ENCODE measurements around the gene MYH7B.

Gene MYH7B

GRCh38 chr20:34990661-34991214 lies 35.1 kb downstream of the MYH7B start:
- TF ChIP-seq Cebpa-rat (IDR thresholded peaks at IDR 0.05): no peak
- no peak overlapping the region for H3K4me3 ChIP-seq
- no peak overlapping the region for H3K9ac ChIP-seq
- no peaks in the 10 kb centered on the region for H3K27me3 ChIP-seq
- H3K4me2 ChIP-seq: no peak overlapping the region
- H3K36me3 ChIP-seq: peaks cover 0 to 29% (median 18%) of the 10 kb centered on the region in 11 experiments; a peak in 17 of 22 replicates
- no peaks in the 10 kb centered on the region for H3K4me1 ChIP-seq
- H4K20me1 ChIP-seq: peaks cover 0 to 55% (median 0%) of the 10 kb centered on the region in 11 experiments; a peak in 9 of 22 replicates
- H3K27ac ChIP-seq: no peak overlapping the region
- no peaks in the 10 kb centered on the region for H3K9me3 ChIP-seq (replicated peaks in 1 of 11)

- H4K20me1 ChIP-seq: peaks cover 0 to 69% (median 8%) of the 10 kb centered on the region in 11 experiments; a peak in 12 of 22 replicates
- H3K4me2 ChIP-seq: no peak overlapping the region
- no peaks in the 10 kb centered on the region for H3K4me1 ChIP-seq
- H3K36me3 ChIP-seq: peaks cover 14 to 51% (median 34%) of the 10 kb centered on the region in 11 experiments; a peak in 21 of 22 replicates
- TF ChIP-seq Cebpa-rat (IDR thresholded peaks at IDR 0.05): no peak
- H3K27me3 ChIP-seq: no peaks in the 10 kb centered on the region
- H3K9me3 ChIP-seq (replicated peaks in 1 of 11): no peaks in the 10 kb centered on the region
- H3K27ac ChIP-seq: no peak overlapping the region
- H3K9ac ChIP-seq: no peak overlapping the region
- H3K4me3 ChIP-seq: no peak overlapping the region
Measured at GRCh38 chr20:34992751-34993417, 37.2 kb downstream of the MYH7B start.

GRCh38 chr20:34993941-34994508 lies 38.4 kb downstream of the MYH7B start:
- H3K27me3 ChIP-seq: no peaks in the 10 kb centered on the region
- H3K36me3 ChIP-seq: peaks cover 25 to 62% (median 46%) of the 10 kb centered on the region in 11 experiments
- H4K20me1 ChIP-seq: peaks cover 0 to 74% (median 18%) of the 10 kb centered on the region in 11 experiments; a peak in 13 of 22 replicates
- no peaks in the 10 kb centered on the region for H3K4me1 ChIP-seq
- H3K9ac ChIP-seq: no peak overlapping the region
- H3K9me3 ChIP-seq (replicated peaks in 1 of 11): no peaks in the 10 kb centered on the region
- H3K4me3 ChIP-seq: no peak overlapping the region
- no peak for TF ChIP-seq Cebpa-rat (IDR thresholded peaks at IDR 0.05)
- no peak overlapping the region for H3K4me2 ChIP-seq
- no peak overlapping the region for H3K27ac ChIP-seq

- no peak overlapping the region for H3K9ac ChIP-seq
- H3K4me3 ChIP-seq: no peak overlapping the region
- H3K4me1 ChIP-seq: no peaks in the 10 kb centered on the region
- no peaks in the 10 kb centered on the region for H3K27me3 ChIP-seq
- peaks cover 30 to 68% (median 52%) of the 10 kb centered on the region in 11 experiments for H3K36me3 ChIP-seq
- no peak overlapping the region for H3K27ac ChIP-seq
- TF ChIP-seq Cebpa-rat (IDR thresholded peaks at IDR 0.05): no peak
- H4K20me1 ChIP-seq: peaks cover 0 to 80% (median 23%) of the 10 kb centered on the region in 11 experiments; a peak in 13 of 22 replicates
- H3K4me2 ChIP-seq: no peak overlapping the region
- H3K9me3 ChIP-seq (replicated peaks in 1 of 11): no peaks in the 10 kb centered on the region
Measured at GRCh38 chr20:34994509-34995131, 39.0 kb downstream of the MYH7B start.

GRCh38 chr20:34995192-34995591 lies 39.5 kb downstream of the MYH7B start:
- H3K27ac ChIP-seq: no peak overlapping the region
- peaks cover 3 to 85% (median 25%) of the 10 kb centered on the region in 11 experiments; a peak in 16 of 22 replicates for H4K20me1 ChIP-seq
- TF ChIP-seq Cebpa-rat (IDR thresholded peaks at IDR 0.05): no peak
- no peaks in the 10 kb centered on the region for H3K9me3 ChIP-seq (replicated peaks in 1 of 11)
- H3K4me1 ChIP-seq: no peaks in the 10 kb centered on the region
- H3K4me2 ChIP-seq: no peak overlapping the region
- H3K27me3 ChIP-seq: no peaks in the 10 kb centered on the region
- H3K4me3 ChIP-seq: no peak overlapping the region
- peaks cover 35 to 74% (median 57%) of the 10 kb centered on the region in 11 experiments for H3K36me3 ChIP-seq
- no peak overlapping the region for H3K9ac ChIP-seq

GRCh38 chr20:34995696-34996095 lies 40.0 kb downstream of the MYH7B start:
- Histone ChIP-seq H4K20me1 (peaks cover 8 to 85% (median 30%) of the 10 kb centered on the region in 11 experiments; a peak in 17 of 22 replicates), H3K4me1 (no peaks in the 10 kb centered on the region), H3K9ac (no peak overlapping the region), H3K36me3 (peaks cover 40 to 79% (median 63%) of the 10 kb centered on the region in 11 experiments), H3K4me2 (no peak overlapping the region), H3K4me3 (no peak overlapping the region), H3K27me3 (no peaks in the 10 kb centered on the region), H3K9me3 (replicated peaks in 1 of 11) (no peaks in the 10 kb centered on the region), H3K27ac (no peak overlapping the region)
- TF ChIP-seq Cebpa-rat (IDR thresholded peaks at IDR 0.05): no peak

- no peak overlapping the region for H3K9ac ChIP-seq
Measured at GRCh38 chr20:34996243-34997028, 40.8 kb downstream of the MYH7B start.

GRCh38 chr20:34997131-34997561 lies 41.5 kb downstream of the MYH7B start:
- Histone ChIP-seq H3K4me3 (no peak overlapping the region), H3K4me2 (no peak overlapping the region), H3K9me3 (replicated peaks in 1 of 11) (no peaks in the 10 kb centered on the region), H3K27me3 (no peaks in the 10 kb centered on the region), H3K36me3 (peaks cover 55 to 94% (median 77%) of the 10 kb centered on the region in 11 experiments), H3K9ac (no peak overlapping the region), H3K27ac (no peak overlapping the region), H3K4me1 (no peaks in the 10 kb centered on the region), H4K20me1 (peaks cover 19 to 94% (median 45%) of the 10 kb centered on the region in 11 experiments; a peak in 20 of 22 replicates)
- no peak for TF ChIP-seq Cebpa-rat (IDR thresholded peaks at IDR 0.05)

More at GRCh38 chr20:34996243-34997028, 40.8 kb downstream of the MYH7B start:
- Histone ChIP-seq H3K4me1 (no peaks in the 10 kb centered on the region), H3K4me3 (no peak overlapping the region), H3K27me3 (no peaks in the 10 kb centered on the region), H3K36me3 (peaks cover 48 to 86% (median 70%) of the 10 kb centered on the region in 11 experiments), H3K9me3 (replicated peaks in 1 of 11) (no peaks in the 10 kb centered on the region), H4K20me1 (peaks cover 16 to 86% (median 38%) of the 10 kb centered on the region in 11 experiments; a peak in 18 of 22 replicates), H3K4me2 (no peak overlapping the region), H3K27ac (no peak overlapping the region)
- no peak for TF ChIP-seq Cebpa-rat (IDR thresholded peaks at IDR 0.05)
